Heart left ventricle (tissue), 16 donors: ENCODE measurements around the gene GPBP1L1. TPM values are rescaled to one million over a fixed set of nuclear protein-coding genes. Genes with fewer than 3 reads are reported as not detected.
A peak's percentile ranks its signal among the peaks of the same experiment; 100 is the strongest.

Experiments used
- ATAC-seq, 4 donors: fragments of 200-7000 bp; cut with Tn5 transposase; one replicate each; pipeline ENCODE4 v1.9.1; 2020 to 2022; ENCODE audit warnings: moderate library complexity in 4 of 4, mild to moderate bottlenecking in 3 of 4, moderate number of reproducible peaks in 1 of 4
- DNase-seq, 5 donors: peaks; one replicate each; pipeline ENCODE4 v3.0.0-alpha.2; 2020
- H3K27ac ChIP-seq, 12 donors: fragments of 200-600 bp; sonication (generic) in 4 of 12; one replicate each; pipeline versions ENCODE4 v1.5.0 to v1.8.0; 2016 to 2022; ENCODE audit warnings: mild to moderate bottlenecking in 2 of 12
- H3K27me3 ChIP-seq, 9 donors: fragments of 200-600 bp; sonication (generic) in 2 of 9; one replicate each; pipeline versions ENCODE4 v1.5.1 to v1.8.0; 2016 to 2022; ENCODE audit warnings: mild to moderate bottlenecking in 3 of 9
- H3K36me3 ChIP-seq, 9 donors: fragments of 200-600 bp; sonication (generic) in 2 of 9; one replicate each; pipeline versions ENCODE4 v1.5.0 to v1.8.0; 2018 to 2022; ENCODE audit warnings: mild to moderate bottlenecking in 2 of 9
- H3K4me1 ChIP-seq, 12 donors: fragments of 200-600 bp; sonication (generic) in 4 of 12; one replicate each; pipeline versions ENCODE4 v1.5.0 to v1.8.0; 2016 to 2022; ENCODE audit warnings: mild to moderate bottlenecking in 3 of 12
- H3K4me3 ChIP-seq, 12 donors: fragments of 200-600 bp; sonication (generic) in 4 of 12; one replicate each; pipeline versions ENCODE4 v1.5.0 to v1.8.0; 2017 to 2022; ENCODE audit warnings: mild to moderate bottlenecking in 9 of 12, moderate library complexity in 4 of 12
- H3K9me3 ChIP-seq, 12 donors: fragments of 200-600 bp; sonication (generic) in 4 of 12; one replicate each; pipeline versions ENCODE4 v1.5.0 to v1.8.0; 2016 to 2022; ENCODE audit warnings: mild to moderate bottlenecking in 1 of 12
- CTCF ChIP-seq, 12 donors: fragments of 200-600 bp; sonication (generic) in 4 of 12; IDR thresholded peaks; one replicate each; pipeline versions ENCODE4 v1.5.0 to v1.8.0; 2018 to 2022; ENCODE audit warnings: antibody characterized with exemption in 12 of 12, mild to moderate bottlenecking in 5 of 12
- POLR2A ChIP-seq, 2 donors: fragments of 450-650 bp; IDR thresholded peaks; one replicate each; pipeline ENCODE4 v1.6.1; 2017; ENCODE audit warnings: antibody characterized with exemption in 2 of 2, mild to moderate bottlenecking in 2 of 2, moderate library complexity in 2 of 2
- WGBS, 4 donors: extraction: QIAGEN DNeasy Blood & Tissue Kit in 2 of 4; methylation state at CpG; one replicate each; pipeline versions ENCODE4 v1.1.5 to v1.1.7; 2013 to 2018; 5-methylcytosine and 5-hydroxymethylcytosine counted together
- intact Hi-C, 10 donors: fragments of 100-400 bp; cut with DNase I; formaldehyde crosslinking; loops; one replicate each; pipeline versions ENCODE4 v1.11.1 to v1.14.2; 2022
- polyA plus RNA-seq, 2 donors: library from polyadenylated mRNA; stranded (reverse); fragments of 200-250 nt; gene quantifications; one replicate each; pipeline ENCODE4 v1.2.3, GENCODE V29; 2013
- total RNA-seq, 9 donors: library from RNA; depleted of rRNA in 2 of 9; stranded (reverse); fragments of >200 nt in 2 of 9; fragmentation: NEBNext Ultra II Directional in 3 of 9; extraction: Animal tissue kit (Norgen Biotek cat#: 25700) in 3 of 9; gene quantifications; one replicate each; pipeline versions ENCODE4 v1.1.0 to v1.2.4, GENCODE V29; 2016 to 2023
- donor health status: ischemic (EF 13 %, LVEDD 7.1; RV severe dilation, severe dysfunction).
- donor health status: healthy with polysubstance abuse.
- donor health status: DM: no; HTN: yes; CAD: no.
- donor health status: DM: no; HTN: no; CAD: no.
- donor health status: ischemic (EF 25% LVEDD 6.9; RV normal size, moderate dysfunction).
- donor health status: ischemic (EF 25% LVEDD 5.7; RV mildly dilated, moderate dysfunction).
- donor health status: healthy.
- donor health status: DM: yes; HTN: yes; CAD: no.
- donor health status: ischemic (EF 35%, LVEDD 5.7; RV mildly dilated, moderate dysfunction).
- donor health status: nonischemic (EF 11% LVEDD 7.7; RV severe dilation, severe dysfunction).
- donor health status: DM: yes; HTN: yes; CAD: no.
- donor health status: PGD.
- donor health status: ischemic (EF 29% LVEDD 5.4; RV normal size, mild dysfunction).
- donor health status: nonischemic (EF 23%, LVEDD 6.1; RV moderate dilation, normal function).

GPBP1L1 gene
- total and polyA plus RNA-seq, 11 donors, result 26.6 to 94.2 (median 76.0) TPM

GRCh38 chr1:45647248-45648021 is 38.9 kb downstream of the GPBP1L1 start:
- intact Hi-C loops, result loop anchor here in 2 of 10 donors (2.0 to 5.0 kb wide), 2 partner anchors 33 to 40 kb away; partner anchors contain the start of genes GPBP1L1 (in 1 of the 2) and TMEM69 (in 1 of the 2)
- Histone ChIP-seq H3K4me1 (peaks cover 0 to 26% (median 11%) of the 10 kb centered on the region in 12 donors), H3K9me3 (no peaks in the 10 kb centered on the region), H3K27ac (peak overlapping the region in 10 of 12 donors; percentile 8 to 64 (median 40)), H3K36me3 (peaks cover 0 to 87% (median 64%) of the 10 kb centered on the region in 9 donors), H3K27me3 (no peaks in the 10 kb centered on the region), H3K4me3 (peak overlapping the region in 2 of 12 donors; percentile 3 to 7)
- 40 to 50% (median 47%) methylated on average over 9 of the region's 9 CpGs for WGBS, 4 donors
- ATAC-seq, result peak; percentile 83 to 90 (median 85)
- no peak for TF ChIP-seq POLR2A (IDR thresholded peaks at IDR 0.05)
- TF ChIP-seq CTCF (IDR thresholded peaks at IDR 0.05), result no peak
- DNase-seq, result peak in 2 of 5 donors; percentile 25 to 29

GRCh38 chr1:45644661-45645060 is 41.7 kb downstream of the GPBP1L1 start:
- DNase-seq, result no peak
- Histone ChIP-seq H3K27me3 (no peaks in the 10 kb centered on the region), H3K4me3 (no peak overlapping the region), H3K36me3 (peaks cover 0 to 87% (median 64%) of the 10 kb centered on the region in 9 donors), H3K4me1 (peaks cover 0 to 26% (median 11%) of the 10 kb centered on the region in 12 donors), H3K9me3 (no peaks in the 10 kb centered on the region), H3K27ac (no peak overlapping the region)
- 89 to 96% (median 93%) methylated on average over 2 of the region's 2 CpGs for WGBS, 4 donors
- ATAC-seq, result no peak
- TF ChIP-seq CTCF (IDR thresholded peaks at IDR 0.05) (no peak), POLR2A (IDR thresholded peaks at IDR 0.05) (no peak)
- intact Hi-C loops, result loop anchor here in 1 of 10 donors (5.0 kb wide), 1 partner anchor 43 kb away; the partner anchor contains the start of genes GPBP1L1 and TMEM69

- no peaks in the 10 kb centered on the region for H3K27me3 ChIP-seq
- intact Hi-C loops, result no loop called here
- no peaks in the 10 kb centered on the region for H3K9me3 ChIP-seq
- H3K4me3 ChIP-seq, result no peak overlapping the region
- no peak for ATAC-seq
- H3K4me1 ChIP-seq, result peaks cover 0 to 26% (median 11%) of the 10 kb centered on the region in 12 donors
- peaks cover 0 to 87% (median 64%) of the 10 kb centered on the region in 9 donors for H3K36me3 ChIP-seq
- peak overlapping the region in 1 of 12 donors; percentile 12 for H3K27ac ChIP-seq
- DNase-seq, result no peak
- TF ChIP-seq CTCF (IDR thresholded peaks at IDR 0.05) (peak in 1 of 12 donors; percentile 23), POLR2A (IDR thresholded peaks at IDR 0.05) (no peak)
These were observed 42.4 kb downstream of the GPBP1L1 start for GRCh38 chr1:45643978-45644377.

GRCh38 chr1:45643321-45643720 is 43.0 kb downstream of the GPBP1L1 start:
- 73 to 87% (median 75%) methylated on average over 5 of the region's 5 CpGs for WGBS, 4 donors
- H3K27ac ChIP-seq, result no peak overlapping the region
- no peaks in the 10 kb centered on the region for H3K9me3 ChIP-seq
- no peak for ATAC-seq
- H3K27me3 ChIP-seq, result no peaks in the 10 kb centered on the region
- intact Hi-C loops, result no loop called here
- TF ChIP-seq POLR2A (IDR thresholded peaks at IDR 0.05) (no peak), CTCF (IDR thresholded peaks at IDR 0.05) (no peak)
- H3K4me3 ChIP-seq, result no peak overlapping the region
- H3K4me1 ChIP-seq, result peaks cover 0 to 26% (median 11%) of the 10 kb centered on the region in 12 donors
- DNase-seq, result no peak
- peaks cover 0 to 87% (median 65%) of the 10 kb centered on the region in 9 donors for H3K36me3 ChIP-seq
